Inflammatory macrophage (primary cell): ENCODE measurements around the gene ELMO1.

Experiments used
- DNase-seq, 2 donors: peaks; one replicate each; pipeline ENCODE4 v3.0.0-alpha.2; 2020 to 2022

ELMO1 gene

DNA sequence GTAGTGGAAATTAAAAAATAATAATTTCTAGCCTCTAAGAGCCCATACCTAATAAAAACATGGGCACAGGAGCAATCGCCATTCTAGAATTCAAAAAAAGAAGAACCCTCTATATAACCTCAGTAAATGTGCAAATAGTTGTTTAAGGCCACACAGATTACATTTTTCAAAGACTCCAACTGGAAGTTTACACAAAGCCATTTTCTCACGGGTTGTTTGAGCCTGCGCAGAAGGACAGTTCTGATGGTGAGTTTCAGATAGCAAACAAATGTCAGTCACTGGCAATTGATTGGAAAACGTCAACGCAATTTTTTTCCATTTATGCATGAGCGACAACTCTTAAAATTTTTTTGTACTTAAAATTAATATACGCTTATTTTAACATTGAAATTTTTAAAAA, 23.0 kb upstream of the ELMO1 start:
- DNase-seq = no peak

DNA sequence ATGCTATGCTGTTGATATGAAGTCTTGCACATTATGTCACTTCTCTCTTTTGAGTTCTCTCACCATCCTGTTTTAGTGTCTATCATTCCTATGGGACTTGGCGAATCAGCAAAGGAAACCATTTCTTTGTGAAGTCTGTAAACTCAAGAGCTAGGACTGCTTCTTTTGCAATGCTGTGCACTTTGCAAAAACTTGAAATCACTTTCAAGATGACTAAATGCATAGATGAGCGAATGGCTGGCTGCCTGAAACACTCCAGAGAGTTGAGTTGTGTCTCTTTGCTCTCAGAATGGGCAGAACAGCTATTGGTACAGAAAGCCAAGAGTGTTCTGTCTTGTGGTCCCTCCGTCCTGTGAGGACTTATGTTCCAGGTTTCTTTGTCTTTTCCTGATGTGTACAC, 18.3 kb upstream of the ELMO1 start:
- no peak for DNase-seq

DNA sequence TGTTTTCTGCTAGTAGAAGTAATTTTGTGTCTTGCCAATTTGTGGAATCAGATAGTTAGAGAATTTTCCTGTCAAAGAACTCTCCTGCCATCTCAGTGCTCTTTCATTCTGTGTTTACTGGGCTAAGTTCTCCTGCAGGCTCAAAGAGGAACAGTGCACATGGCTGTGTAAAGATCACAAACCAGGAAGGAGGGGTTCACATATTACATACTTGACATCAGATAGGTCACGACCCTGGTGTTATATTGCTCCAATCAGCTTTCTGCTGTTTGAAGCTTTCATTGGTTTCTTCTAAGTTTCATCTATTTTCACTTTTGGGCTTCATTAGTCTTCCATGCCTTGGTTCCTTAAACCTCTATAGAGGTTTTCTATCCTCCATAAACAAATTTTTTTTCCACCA, 13.5 kb upstream of the ELMO1 start:
- peak; percentile 34 to 56 for DNase-seq

DNA sequence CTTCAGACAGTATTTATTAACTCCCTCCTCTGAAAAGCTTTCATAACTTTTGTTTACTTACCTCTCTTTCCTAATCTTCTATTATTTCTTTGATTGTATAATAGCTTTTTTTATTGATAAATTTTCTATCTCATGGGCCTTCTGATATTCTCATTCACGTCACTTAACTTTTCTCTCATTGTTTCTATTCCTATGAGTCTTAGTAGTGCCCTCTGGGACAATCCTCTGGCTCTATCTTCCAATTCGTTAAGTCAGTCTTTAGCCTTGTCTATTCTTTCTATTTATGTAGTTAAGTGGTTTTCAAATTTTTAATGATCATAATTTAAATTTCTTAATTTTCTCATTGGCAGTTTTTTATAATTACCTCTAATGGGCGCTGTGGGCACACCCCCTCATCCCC, 6.4 kb upstream of the ELMO1 start:
- DNase-seq = no peak

DNA sequence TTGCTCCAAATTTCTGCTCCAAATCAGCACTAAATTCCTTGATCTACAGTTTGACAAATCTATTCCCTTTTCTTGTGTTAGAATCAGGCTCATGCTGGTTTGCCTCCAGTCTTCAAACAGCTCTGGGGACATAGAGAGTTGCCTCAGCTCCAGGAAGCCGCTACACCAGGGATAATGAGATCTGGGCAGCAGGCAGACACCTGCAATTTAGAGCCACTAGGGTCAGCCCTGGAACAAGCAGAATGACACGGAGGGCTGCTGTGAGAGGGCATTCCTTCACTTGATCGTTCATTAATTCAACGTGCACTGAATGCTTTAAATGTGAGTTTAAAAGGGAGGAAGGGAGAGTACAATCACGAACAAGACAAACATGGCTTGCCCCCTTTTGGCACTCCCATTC, 3.7 kb upstream of the ELMO1 start:
- DNase-seq = no peak

DNA sequence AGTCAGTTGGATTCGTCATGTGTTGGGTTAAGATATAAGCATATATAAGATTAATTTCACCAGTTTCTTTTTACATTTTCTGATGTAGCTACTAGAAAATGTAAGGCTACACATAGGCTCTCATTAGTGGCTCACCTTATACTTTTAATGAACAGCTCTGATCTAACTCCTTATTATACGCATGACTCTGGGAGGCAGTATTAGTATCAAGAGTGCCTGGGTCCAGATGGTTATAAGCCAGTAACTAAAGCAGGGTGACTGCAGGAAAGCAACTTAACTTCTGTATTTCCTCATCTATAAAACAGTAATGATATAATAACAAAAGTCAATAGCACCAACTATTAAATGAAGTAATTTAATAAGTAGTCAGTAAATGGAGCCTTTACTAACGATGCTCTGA, 1.4 kb upstream of the ELMO1 start:
- no peak for DNase-seq

DNA sequence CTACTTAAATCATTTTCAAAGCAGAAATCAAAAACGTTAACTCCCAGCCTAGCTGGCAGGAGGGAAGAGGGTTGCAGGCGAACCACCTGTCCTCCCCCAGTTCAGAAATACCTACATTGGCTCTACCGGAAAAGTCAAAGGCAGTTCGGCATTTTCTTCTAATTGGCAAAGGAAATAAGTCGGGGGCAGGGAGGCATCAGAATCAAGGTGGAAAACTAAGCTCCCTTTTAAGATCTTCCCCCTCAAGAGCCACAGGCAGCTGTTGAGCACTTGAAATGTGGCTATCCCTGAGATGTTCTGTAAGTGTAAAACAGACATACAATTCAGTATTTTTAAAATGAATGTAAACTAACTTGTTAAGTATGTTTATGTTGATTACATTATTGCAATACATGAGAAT, 957 bp upstream of the ELMO1 start:
- DNase-seq = no peak

DNA sequence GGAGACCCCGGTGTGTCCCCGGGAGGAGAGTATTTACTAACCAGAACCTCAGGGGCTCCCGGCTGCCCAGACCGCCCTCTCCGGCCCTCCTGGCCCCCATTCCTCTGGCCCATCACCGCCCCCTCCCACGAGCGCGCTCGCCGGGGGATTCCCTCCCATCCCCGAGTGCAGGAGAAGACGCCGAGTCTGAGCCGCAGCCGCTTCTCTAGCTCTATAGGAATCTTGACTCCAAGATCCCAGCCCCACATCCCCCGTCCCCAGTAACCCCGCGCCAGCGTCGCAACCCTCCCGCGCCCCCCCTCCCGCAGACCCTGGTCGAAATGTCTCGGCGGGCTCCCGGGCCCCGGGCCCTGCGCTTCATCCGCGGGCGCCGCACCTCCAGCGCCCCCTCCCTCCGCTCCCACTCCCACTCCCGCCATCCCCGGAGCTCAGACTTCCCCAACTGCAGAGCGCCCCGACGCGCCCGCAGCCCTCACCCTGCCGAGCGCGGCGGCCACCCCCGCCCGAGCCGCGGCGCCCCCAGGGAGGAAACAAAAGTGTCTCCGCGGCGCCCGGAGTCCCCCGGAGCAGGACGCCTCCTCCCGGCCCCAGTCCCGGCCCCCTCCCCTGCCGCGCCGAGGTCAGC, 541 bp downstream of the ELMO1 start:
- peak; percentile 43 to 60 for DNase-seq

DNA sequence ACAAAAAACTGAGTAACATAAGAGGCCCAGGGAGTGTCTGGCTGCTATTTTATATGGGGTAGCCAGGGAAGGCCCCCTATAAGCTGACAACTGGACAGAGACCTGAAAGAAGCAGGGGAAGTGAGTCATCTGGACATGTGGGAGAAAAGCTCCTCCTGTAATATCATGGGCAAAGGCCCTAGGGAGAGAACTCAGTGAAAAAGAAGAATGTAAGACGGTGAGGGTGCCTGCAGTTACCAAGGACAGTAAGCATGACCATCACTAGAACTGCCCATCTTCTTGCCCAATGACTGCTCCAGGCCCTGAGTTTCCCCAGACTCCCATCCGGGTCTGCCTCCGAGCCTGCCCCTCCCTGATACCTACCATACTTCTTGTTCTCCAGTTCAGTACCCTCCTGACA, 2.3 kb downstream of the ELMO1 start:
- peak; percentile 33 to 39 for DNase-seq

DNA sequence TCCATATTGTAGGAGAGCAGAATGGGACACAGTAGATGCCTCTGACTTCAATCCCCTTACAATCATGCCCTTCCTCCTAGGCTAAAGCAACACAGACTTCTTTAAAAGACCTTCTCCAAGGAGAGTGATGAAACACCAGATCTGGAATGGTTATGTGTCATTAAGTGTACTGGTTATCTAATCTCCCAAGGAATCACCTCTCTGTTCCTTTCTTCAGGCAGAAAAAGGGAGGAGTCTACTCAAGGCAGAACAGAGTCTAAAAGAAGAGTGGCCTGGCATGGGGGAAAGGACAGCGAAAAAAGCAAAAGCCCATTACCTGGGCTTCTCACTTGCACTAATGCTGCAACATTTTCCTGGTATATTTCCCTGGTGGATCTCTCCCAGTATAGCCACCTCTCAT, 2.9 kb downstream of the ELMO1 start:
- DNase-seq = peak; percentile 27 to 31

DNA sequence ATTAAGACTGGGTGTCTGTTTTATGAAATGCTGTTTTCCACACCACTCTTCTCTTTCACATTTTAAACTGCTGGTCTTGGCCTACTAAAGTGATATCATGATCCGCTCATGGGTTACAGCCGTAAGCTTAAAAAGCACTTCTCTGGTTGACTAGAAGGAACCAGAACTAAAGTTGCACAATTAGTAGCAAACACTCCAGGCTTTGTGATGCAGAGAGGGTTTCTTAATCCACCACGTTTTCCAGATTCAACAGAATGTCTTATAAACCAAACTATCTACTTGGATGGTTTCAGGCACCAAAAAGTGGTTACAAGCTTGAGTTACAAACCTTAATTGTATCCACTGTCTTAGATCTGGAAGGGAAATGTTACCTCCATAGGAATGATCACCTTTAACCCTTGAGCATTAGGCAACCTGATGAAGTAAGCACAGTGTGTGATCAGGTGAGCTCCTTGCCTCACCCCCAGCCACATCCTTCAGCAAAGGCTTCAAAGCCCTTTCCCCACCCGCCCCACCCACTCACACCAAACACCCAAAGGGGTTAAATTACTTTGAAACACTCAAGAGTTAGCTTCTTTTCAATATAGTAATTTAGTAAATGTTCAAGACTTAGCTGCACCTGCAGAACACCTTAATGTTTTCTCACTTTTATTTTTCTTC, 3.5 kb downstream of the ELMO1 start:
- DNase-seq = peak; percentile 91 to 92

DNA sequence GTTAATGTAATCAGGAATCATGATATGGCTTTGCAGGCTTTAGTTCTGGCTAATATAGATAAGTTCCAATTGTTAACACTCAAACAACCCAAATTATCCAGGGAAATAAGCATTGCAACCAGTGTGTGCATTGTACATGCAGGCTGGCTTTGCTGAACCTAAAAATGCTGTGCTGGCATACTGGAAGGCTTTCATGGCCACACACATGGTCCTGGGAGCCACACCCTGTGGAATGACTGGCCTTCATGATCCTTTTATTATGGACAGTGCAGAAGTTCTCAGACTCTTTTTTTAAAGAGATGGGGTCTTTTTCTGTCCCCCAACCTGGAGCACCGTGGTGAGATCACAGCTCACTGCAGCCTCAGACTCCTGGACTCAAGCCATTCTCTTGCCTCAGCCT, 5.0 kb downstream of the ELMO1 start:
- no peak for DNase-seq

DNA sequence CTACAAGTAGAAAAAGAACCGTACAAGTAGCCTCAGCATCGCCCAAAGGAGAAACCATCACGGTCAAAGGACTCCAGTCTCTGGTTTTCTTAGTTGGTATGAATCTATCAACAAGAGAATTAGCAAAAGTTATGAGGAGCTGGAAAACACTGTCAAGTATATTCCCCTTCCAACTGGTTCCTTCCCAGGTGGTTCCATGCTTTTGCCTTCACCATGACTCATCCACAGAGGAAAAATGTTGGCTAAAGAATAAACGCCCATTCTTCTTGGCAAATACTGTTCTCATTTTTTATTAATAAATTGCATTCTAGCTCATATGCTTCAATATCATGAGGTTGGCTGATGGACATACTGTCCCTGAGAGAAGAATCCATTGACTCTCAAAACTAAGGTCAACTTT, 6.4 kb downstream of the ELMO1 start:
- no peak for DNase-seq

DNA sequence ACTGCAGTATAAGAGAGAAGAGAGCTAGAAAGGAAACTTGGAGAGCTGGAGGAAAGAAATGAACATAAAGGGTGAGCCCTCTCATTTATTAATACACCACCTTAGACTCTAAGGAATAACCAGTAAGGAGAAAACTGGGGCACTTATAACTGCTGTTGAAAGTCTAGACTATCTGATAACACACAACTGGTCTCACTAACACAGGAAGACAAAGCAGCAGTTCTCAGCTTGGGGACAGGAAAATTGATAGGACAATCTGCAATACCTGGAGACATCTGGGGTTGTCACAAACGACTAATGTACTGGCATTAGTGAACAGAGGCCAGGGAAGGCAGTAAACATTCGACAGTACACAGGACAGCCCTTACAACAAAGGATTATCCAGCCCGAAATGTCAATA, 6.8 kb downstream of the ELMO1 start:
- no peak for DNase-seq

DNA sequence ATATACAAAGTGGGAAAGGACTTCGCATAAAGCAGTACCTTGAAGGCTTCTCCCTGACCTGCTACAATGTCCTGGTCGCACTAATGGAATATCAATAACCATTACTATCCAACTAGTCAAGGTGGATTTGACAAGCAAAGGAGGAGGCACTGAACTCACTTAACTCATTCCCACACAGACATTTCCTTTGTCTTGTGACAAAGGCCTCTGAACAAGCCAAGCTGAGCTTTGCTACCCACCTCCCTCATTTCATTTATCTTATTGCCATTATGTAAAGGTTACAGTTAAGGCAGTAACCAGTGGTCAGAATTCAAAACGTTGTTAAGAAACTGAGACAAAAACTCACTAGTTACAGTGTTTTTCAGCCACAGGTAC, 7.3 kb downstream of the ELMO1 start:
- peak; percentile 53 to 54 for DNase-seq

DNA sequence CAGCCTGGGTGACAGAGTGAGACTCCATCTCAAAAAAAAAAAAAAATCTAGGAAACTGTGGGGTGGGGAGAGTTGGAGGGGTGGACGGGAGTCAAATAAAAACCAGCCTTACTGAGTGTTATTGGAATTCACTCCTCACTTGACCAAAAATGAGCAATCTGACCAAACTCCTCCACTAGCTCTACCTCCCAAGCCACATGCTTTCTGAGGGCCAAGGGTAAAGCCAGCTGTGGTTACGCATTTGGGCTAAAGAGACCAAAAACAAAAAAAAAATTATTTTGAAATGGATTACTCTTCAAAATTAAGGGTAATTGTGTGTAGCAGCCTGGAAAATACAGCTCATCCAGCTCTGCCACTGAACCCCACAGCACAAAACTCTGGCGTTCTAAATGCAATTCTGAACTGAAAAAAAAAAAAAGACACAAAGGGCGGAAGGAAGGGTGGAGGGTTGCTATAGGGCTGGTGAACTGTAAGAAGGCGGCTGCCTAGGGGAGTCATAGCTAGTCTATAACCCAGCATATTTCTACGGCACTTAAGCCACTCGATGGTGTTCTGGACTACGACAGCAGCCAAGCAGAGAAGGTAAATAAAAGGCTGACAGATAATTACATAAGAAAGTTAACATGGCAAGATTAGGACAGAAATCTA, 7.8 kb downstream of the ELMO1 start:
- peak; percentile 17 to 37 for DNase-seq

DNA sequence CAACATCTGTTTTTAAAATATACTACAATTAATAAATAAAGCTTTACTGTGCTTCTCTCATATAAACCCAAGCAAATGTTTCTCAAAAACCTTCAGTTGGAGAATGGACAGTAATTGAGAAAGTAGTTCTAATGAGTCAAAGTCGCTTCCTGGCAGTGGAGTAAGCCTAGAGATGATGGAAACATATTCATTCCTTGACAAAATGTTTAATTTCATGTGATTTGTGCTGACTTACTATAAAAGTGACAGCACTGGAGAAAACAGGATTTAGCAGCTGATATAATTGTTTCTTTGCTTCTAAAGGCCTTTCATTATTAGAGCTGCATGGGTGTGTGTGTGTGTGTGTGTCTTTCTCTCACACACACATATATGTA, 9.0 kb downstream of the ELMO1 start:
- no peak for DNase-seq

DNA sequence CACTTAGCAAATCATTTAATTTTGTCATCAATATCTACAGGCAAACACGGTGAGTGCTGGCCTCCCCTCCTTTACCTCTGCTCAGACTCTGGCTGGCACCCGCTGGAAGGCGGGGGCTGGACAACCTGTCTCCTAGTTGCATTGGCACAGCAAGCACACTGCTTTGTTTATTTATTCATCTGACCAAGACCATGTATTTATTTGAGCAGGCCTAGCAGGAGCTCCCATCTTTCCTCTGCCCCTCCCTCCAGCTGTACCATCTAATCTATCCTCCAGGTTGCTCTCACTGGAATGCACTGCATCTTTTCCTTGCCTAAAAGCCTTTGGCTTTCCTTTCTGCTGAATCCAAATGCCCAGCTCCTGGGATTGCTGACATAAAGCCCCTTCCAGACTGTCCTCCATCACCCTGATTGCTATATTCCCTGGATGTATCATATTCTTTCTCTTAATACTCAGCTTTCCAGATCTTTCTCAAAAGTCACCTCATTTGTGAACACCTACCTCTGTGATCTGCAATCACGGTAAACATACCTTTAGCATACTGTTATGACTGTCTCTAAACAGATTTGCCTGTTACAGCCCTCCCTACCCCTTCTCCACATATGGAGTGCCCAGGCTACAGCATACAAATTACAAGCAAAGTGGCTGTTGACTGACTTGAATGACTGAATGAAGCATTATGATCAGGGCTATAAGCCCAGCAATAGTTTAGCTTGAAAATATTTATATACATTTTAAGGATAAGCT, 9.6 kb downstream of the ELMO1 start:
- DNase-seq = no peak

DNA sequence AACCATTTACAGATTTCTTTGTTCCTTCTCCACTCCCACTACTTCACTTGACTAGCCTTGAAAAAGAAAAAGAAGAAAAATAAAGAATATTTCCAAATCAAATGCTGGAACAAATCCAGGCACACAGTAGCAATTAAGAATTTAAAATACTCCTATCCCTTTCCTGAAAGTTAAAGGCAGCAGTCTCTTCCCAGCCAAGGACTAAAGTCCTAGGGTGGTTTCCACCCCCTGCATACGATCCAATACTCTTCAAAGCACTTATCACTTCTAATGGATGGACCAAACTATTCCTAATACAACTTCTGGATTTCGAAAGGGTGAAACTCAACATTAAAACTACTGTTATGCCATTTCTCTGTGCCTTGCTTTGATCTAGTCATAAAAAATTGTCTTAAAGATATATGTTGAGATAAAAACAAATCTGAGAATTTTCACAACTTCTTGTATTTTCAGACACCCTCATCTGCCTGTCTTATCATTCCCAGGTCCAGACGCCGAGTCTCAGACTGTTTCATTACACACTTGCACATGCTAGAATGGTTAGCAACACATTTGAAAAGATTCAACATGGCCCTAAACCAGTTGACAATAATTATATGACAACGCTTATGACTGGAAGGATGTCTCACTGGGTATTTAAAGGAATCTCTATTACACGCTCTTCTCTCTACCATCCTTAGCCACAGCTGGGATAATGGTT, 13.4 kb downstream of the ELMO1 start:
- DNase-seq = no peak

DNA sequence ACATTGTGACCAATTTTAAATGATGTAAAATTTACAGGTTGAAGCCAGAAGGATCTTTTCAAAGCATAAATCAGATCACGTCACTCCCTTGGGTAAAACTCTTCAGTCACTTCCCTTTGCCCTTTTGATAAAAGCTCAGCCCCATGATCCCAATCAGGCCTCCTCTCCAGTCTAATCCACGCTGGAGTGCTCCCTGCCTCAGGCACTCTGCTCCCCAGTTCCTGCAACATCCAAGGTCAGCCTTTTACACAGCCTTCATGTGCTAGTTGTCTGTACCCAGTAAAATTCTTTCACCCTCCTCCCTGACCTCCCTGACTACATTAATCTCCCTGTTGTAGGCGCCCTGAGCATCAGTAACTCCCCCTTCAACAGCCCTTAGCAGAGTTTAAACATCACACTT, 14.1 kb downstream of the ELMO1 start:
- DNase-seq = no peak

DNA sequence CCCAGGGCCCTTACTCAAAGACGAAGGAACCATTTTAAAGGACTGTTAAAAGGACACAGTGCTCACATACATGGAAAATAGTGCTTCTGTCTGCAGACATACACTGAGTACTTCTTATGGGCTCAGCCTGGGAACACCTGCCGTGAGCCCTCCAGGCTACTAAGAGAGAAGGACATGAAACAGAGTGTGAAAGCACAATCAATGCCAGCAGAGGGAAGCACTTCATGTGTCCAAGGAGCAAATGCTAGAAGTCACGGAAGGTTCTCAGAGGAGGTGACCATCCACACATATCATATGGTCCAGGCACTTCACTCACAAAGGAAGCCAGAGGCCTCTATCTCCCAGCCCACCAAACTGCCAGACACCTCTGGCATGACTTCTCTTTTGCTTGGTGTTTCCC, 15.5 kb downstream of the ELMO1 start:
- no peak for DNase-seq

DNA sequence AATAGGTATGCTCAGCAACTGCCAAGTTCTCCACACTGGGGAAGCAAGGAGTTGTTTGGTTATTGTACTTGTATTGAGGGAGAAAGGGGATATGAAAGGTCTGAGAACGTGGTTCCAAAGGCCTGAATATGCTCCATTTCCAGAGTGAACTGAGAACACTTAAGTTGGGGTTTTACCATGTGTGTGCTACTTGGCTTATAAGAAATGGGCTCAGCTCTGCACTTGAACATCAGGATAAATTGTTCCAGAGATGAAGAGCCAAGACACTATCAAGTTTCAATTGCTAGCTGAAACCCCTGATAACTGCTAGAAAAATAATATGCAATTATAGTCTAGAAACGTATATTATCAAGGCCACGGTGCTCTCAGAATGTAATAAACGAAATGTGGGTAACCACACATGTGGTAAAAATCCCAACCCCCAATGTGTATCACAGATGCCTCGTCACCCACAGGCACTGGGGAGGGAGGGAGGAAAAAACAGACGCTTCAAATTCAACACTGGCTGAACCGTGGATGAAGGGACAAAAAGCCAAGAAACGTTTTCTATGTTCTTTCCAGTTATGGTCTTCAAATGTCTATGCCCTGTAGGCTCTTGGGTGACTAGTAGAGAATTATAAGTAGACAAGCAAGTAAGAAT, 16.3 kb downstream of the ELMO1 start:
- no peak for DNase-seq

DNA sequence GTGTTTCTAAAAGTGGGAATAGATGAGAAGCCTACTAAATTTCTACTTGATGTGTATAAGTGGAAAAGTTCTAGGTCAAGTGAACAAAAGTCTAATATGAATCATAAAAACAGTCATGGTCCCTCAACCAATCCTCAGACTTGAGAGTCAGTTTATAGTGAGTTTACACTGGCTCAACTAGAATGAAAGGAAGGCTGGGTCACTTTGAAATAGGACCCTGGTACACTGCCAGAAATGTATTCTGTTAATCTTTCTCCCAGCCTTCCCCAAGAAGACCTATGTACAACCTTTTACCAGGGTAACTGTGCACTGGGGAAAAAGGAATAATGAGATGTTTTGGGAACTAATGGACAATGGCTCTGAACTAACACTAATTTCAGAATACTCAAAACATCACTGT, 17.3 kb downstream of the ELMO1 start:
- no peak for DNase-seq
